ENCODE measurements around the gene MAP3K21.

MAP3K21 gene

DNA sequence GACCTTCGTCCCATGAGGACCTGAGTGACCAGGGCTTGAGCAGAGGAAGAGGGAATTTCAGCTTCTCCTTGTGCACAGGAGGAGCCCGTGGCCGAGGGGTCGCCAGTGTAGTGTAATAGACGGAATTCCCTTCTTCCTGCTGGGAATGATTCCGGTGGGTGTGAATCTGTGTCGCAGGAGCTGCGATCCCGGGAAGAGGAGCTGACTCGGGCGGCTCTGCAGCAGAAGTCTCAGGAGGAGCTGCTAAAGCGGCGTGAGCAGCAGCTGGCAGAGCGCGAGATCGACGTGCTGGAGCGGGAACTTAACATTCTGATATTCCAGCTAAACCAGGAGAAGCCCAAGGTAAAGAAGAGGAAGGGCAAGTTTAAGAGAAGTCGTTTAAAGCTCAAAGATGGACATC, 34.4 kb downstream of the MAP3K21 start:
- Mint-ChIP-seq H3K4me3 (no peak overlapping the region), H3K27me3 (peaks cover 7% of the 10 kb centered on the region), H3K36me3 (no peaks in the 10 kb centered on the region), H3K4me1 (ENCODE audit: low read depth) (peaks cover 2% of the 10 kb centered on the region), H3K9me3 (ENCODE audit: low read depth) (no peaks in the 10 kb centered on the region), H3K27ac (no peak overlapping the region)

DNA sequence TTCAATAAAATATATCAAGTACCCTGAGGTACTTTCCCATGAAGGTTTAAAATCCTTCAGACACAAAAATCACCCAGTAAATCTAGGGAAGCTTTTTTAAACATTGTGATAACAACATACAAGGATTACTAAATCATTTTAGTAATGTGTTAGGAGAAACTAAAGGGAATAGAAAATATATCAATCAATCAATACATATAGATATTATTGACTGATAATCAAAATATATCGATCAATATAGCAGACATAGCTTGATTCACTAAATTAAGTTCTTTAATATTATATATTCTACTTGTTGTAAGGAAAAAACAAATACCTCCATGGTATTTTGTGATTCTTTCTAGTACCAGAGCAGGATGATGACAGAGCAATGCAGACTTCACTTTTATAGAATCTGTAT, 35.2 kb downstream of the MAP3K21 start:
- Mint-ChIP-seq H3K4me1 (ENCODE audit: low read depth) (no peaks in the 10 kb centered on the region), H3K36me3 (no peaks in the 10 kb centered on the region), H3K4me3 (no peak overlapping the region), H3K9me3 (ENCODE audit: low read depth) (no peaks in the 10 kb centered on the region), H3K27ac (no peak overlapping the region), H3K27me3 (peaks cover 7% of the 10 kb centered on the region)

DNA sequence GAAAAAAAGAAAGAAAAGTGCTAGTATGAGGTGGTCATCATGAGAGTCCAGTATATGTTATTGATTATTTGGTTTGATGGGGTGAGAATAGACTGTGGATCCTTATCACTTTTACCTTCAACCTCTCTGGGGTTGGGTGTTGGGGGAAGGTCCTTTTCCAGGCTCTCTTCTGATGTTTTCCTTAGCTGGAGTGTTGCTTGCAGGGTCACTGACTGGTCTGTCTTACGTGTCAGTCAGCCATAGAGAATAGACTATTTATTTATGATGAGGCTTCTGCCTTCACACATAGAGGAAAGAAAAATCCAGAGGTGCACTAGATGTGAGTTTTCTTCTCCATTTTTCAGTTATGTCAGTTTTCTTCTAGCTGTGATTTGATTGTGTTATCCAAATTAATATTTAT, 36.5 kb downstream of the MAP3K21 start:
- Mint-ChIP-seq H3K36me3 (no peaks in the 10 kb centered on the region), H3K4me1 (ENCODE audit: low read depth) (no peaks in the 10 kb centered on the region), H3K4me3 (no peak overlapping the region), H3K27me3 (peaks cover 7% of the 10 kb centered on the region), H3K9me3 (ENCODE audit: low read depth) (no peaks in the 10 kb centered on the region), H3K27ac (no peak overlapping the region)

DNA sequence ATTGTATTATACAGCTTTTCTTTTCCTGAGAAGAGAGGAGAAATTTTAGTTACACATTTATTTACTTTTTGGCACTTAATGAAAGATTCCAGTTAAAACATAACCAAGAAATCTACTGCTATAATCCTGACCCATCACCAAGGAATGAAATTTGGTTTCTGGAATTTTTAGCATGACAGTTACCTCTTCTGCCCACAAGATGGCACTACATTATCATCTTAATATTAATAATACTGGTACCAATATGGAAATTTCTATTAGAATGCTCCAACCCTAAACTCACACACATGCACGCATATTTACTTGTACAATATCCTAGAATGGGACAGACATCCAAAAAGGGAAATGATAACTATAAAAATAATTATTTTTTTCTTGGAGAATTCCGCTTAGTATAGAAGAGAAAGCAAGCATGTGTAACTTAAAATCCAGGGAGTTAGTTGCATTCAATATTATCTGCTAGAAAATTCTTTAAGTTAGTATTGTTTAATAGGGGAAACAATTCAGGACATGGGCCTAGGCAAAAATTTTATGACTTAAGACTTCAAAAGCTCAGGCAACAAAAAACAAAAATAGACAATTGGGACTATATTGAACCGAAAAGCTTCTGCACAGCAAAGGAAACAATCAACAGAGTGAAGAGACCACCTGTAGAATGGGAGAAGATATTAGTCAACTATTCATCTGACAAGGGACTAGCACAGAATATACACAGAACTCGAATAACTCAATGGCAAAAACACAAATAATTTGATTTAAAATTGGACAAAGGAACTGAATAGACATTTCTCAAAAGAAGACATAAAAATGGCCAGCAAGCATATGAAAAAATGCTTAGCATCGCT, 37.4 kb downstream of the MAP3K21 start:
- peaks cover 7% of the 10 kb centered on the region for H3K27me3 Mint-ChIP-seq
- H3K36me3 Mint-ChIP-seq = no peaks in the 10 kb centered on the region
- no peaks in the 10 kb centered on the region for H3K9me3 Mint-ChIP-seq (ENCODE audit: low read depth)
- H3K4me3 Mint-ChIP-seq = no peak overlapping the region
- H3K27ac Mint-ChIP-seq = no peak overlapping the region
- no peaks in the 10 kb centered on the region for H3K4me1 Mint-ChIP-seq (ENCODE audit: low read depth)

DNA sequence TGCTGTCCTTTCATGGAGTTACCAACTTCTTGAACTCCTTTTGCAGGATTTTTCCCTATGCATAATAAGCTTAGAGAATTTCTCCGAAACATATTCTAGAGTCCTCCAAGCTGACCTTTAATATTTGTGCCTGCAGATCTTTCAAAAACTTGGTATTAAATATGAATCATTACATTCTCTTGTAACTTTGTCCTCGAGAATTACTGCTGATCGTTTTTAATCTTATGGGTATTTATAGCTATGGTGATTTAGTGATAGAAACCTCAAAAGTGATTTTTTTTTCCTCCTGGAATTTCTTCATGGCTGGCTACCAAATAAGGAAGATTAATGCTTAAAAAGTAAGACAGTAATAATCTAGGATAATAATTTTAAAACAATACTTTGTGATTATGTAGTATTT, 39.1 kb downstream of the MAP3K21 start:
- Mint-ChIP-seq H3K27me3 (peaks cover 7% of the 10 kb centered on the region), H3K4me1 (ENCODE audit: low read depth) (no peaks in the 10 kb centered on the region), H3K27ac (no peak overlapping the region), H3K36me3 (no peaks in the 10 kb centered on the region), H3K4me3 (no peak overlapping the region), H3K9me3 (ENCODE audit: low read depth) (no peaks in the 10 kb centered on the region)

DNA sequence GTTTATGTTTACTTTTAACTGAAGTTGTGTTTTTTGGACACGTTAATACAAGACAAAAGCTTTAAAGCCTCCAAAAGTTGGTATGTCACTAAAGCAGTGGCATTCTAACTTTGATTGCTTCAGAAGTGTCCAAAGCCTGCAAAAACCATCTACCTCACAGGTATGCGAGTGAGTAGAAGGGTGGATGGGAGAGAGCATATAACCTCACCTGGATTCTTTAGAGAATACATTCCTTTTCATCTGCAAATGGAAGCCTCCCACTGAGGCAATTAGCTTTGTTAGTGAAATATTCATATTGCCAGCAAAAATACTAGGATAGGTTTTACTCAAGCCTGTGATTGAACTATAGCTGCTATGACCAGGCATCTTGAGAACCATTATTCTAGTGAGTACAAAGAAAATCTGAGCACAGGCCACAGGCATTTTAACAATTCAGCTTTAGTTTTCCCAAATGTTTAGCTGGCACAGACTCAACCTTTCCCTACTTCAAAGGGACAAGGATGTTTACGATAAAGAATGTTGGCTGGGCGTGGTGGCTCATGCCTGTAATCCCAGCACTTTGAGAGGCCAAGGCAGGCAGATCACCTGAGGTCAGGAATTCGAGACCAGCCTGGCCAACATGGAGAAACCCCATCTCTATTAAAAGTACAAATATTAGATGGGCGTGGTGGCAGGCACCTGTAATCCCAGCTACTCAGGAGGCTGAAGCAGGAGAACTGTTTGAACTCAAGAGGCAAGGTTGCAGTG, 39.7 kb downstream of the MAP3K21 start:
- no peaks in the 10 kb centered on the region for H3K36me3 Mint-ChIP-seq
- no peaks in the 10 kb centered on the region for H3K9me3 Mint-ChIP-seq (ENCODE audit: low read depth)
- H3K4me1 Mint-ChIP-seq (ENCODE audit: low read depth) = no peaks in the 10 kb centered on the region

DNA sequence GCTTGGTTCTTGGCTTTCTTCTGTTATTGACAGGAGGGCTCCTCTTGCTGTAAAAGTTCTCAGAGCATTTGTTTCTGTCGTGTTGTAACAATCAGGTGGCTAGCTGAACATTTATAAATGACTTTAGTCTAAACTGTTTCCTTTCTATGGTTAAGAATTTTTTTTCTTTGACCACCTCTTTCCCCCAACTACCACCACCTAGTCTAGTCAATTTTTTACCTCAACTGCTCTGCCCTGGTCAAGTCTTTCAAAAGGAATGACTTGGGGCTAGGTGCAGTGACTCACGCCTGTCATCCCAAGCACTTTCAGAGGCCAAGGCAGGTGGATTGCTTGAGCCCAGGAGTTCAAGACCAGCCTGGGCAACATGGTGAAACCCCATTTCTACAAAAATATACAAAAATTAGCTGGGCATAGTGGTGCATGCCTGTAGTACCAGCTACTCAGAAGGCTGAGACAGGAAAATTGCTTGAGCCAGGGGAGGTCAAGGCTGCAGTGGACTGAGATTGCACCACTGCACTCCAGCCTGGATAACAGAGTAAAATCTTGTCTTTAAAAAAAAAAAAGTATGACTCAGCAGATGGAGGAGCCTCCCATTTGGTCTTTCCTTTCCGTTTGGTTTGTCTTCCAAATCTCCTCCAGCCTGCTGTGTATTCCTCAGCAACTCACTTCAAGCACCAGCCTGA, 40.7 kb downstream of the MAP3K21 start:
- no peak overlapping the region for H3K4me3 Mint-ChIP-seq
- no peaks in the 10 kb centered on the region for H3K9me3 Mint-ChIP-seq (ENCODE audit: low read depth)

More for the DNA sequence above, 39.7 kb downstream of the MAP3K21 start:
- no peak overlapping the region for H3K27ac Mint-ChIP-seq
- no peak overlapping the region for H3K4me3 Mint-ChIP-seq
- peaks cover 7% of the 10 kb centered on the region for H3K27me3 Mint-ChIP-seq

DNA sequence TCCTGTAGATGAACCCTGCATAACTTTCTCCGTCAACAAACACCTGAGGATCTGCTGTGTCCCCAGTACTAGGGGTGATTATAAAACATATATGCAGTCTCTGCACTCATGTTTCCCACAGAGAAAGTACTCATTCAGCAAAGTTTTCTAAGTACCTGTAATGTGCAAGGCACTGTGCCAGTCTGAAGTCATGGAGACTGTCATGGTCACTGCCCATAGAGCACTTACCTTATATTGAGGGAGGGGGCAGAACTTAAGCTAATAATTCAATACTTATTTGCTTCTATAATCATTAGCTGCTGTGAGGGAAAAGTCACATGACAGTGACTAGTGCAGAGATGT, 41.2 kb downstream of the MAP3K21 start:
- Mint-ChIP-seq H3K4me3 (no peak overlapping the region), H3K9me3 (ENCODE audit: low read depth) (no peaks in the 10 kb centered on the region), H3K27ac (no peak overlapping the region), H3K36me3 (no peaks in the 10 kb centered on the region), H3K4me1 (ENCODE audit: low read depth) (no peaks in the 10 kb centered on the region), H3K27me3 (peaks cover 7% of the 10 kb centered on the region)

More for the DNA sequence above, 40.7 kb downstream of the MAP3K21 start:
- Mint-ChIP-seq H3K4me1 (ENCODE audit: low read depth) (no peaks in the 10 kb centered on the region), H3K27ac (no peak overlapping the region), H3K27me3 (peaks cover 7% of the 10 kb centered on the region), H3K36me3 (no peaks in the 10 kb centered on the region)

DNA sequence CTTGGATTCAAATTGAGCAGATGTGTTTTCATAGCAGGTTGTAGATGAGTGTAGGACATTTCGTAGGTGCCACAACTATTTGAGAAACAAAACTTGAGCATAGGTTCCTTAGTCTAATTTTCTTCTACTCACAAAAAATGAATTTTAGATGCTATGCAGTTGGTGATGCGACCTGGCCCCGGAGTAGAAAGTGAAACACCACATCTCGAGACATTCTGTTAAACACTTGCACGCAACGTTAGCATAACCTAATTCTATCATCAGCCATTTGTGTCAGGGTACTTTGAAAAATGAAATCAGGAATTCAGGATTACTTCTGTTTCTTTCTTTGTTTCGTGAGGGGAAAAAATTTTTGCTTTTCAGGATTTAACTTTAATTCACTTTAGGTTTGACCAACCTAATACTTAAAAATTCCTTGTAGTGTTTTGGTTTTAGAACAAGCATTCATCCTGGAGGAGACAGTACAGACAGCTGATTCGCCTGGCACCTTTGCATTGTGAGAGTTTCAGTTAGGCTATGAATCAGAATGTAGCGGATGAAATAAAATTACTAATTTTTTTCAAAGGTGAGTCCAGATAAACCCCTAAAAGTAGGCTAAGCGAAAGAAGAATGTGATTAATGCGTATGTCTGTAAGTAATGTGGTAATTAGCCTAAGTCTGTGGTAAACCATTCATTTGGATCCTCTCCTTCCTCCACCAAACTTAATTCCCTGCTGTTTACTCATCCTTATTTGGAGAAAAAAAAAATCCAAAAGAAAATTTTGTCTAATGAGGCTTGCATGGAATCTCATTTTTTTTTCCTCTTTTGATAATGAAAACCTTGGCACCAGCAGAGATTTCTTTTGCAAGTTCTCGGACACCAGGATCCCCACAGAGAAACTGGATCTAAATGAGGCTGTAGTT, 44.9 kb downstream of the MAP3K21 start:
- H3K4me3 Mint-ChIP-seq = no peak overlapping the region
- H3K4me1 Mint-ChIP-seq (ENCODE audit: low read depth) = no peaks in the 10 kb centered on the region
- no peaks in the 10 kb centered on the region for H3K27me3 Mint-ChIP-seq
- H3K27ac Mint-ChIP-seq = no peak overlapping the region
- H3K9me3 Mint-ChIP-seq (ENCODE audit: low read depth) = no peaks in the 10 kb centered on the region
- H3K36me3 Mint-ChIP-seq = no peaks in the 10 kb centered on the region

DNA sequence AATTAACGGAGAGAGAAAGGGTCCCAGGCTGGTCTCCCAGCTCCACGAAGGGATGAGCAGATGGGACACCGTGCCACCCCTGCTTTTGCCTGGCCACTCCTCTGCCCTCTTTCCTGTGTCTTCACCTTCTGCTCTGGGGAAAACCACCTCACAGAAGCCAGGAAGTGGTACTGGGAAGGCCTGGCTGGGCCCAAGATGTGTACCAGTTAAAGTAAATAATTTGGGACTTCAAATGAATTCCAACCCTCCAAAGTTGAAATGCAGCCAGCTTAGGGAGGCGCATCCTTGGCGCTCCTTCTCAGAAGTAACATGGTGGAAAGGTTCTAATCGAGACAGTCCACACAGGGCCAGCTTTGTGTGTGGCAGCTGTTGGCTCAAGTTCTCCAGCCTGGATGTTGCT, 45.7 kb downstream of the MAP3K21 start:
- Mint-ChIP-seq H3K4me3 (no peak overlapping the region), H3K36me3 (no peaks in the 10 kb centered on the region), H3K27ac (no peak overlapping the region), H3K9me3 (ENCODE audit: low read depth) (no peaks in the 10 kb centered on the region), H3K4me1 (ENCODE audit: low read depth) (no peaks in the 10 kb centered on the region), H3K27me3 (no peaks in the 10 kb centered on the region)

DNA sequence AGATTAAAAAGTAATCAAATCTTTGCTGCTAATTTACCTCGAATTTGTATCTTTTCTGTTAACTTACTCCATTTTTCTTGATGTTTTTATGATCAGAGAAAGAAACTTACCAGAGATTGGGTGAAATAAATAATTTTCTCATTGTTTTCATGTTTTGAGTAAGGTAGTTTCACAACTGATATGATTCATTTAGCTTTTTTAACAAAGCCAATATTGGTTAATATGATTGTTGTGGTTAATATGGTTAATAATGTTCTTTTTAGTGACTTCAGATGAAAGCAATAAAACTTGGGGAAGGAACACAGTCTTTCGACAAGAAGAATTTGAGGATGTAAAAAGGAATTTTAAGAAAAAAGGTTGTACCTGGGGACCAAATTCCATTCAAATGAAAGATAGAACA, 48.1 kb downstream of the MAP3K21 start:
- no peak overlapping the region for H3K27ac Mint-ChIP-seq
- H3K27me3 Mint-ChIP-seq = no peaks in the 10 kb centered on the region
- H3K36me3 Mint-ChIP-seq = no peaks in the 10 kb centered on the region
- H3K4me3 Mint-ChIP-seq = no peak overlapping the region
- H3K4me1 Mint-ChIP-seq (ENCODE audit: low read depth) = no peaks in the 10 kb centered on the region
- H3K9me3 Mint-ChIP-seq (ENCODE audit: low read depth) = no peaks in the 10 kb centered on the region

DNA sequence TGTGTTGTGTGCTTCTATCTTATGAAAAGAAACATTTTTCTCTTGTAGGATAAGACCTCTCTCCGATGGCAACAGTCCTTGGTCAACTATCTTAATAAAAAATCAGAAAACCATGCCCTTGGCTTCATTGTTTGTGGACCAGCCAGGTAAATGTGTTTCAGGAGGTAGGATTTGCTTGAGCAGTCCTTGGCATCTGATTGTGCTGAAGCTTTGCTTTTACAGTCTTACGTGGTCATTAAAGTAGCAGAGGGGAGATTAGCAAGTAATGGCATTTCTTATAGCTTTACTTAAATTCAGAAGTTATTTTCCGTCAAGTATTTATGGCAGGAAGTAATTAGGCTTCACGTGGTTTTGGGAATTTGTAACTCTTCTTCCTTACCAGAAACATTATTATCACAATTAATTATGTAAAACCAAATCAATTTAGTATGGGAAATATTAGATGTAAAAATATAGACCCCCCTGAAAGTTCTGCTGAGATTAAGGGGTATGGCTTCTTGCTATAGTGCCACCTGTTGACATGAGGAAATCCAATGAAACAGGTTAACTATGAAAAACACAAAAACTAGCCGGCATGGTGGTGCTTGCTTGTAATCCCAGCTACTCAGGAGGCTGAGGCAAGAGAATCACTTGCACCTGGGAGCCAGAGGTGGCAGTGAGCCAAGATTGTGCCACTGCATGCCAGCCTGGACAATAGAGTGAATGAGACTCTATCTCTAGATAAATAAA, 49.0 kb downstream of the MAP3K21 start:
- no peaks in the 10 kb centered on the region for H3K27me3 Mint-ChIP-seq
- H3K36me3 Mint-ChIP-seq = no peaks in the 10 kb centered on the region
- H3K4me1 Mint-ChIP-seq (ENCODE audit: low read depth) = no peaks in the 10 kb centered on the region
- no peak overlapping the region for H3K4me3 Mint-ChIP-seq
- H3K9me3 Mint-ChIP-seq (ENCODE audit: low read depth) = no peaks in the 10 kb centered on the region
- H3K27ac Mint-ChIP-seq = no peak overlapping the region

DNA sequence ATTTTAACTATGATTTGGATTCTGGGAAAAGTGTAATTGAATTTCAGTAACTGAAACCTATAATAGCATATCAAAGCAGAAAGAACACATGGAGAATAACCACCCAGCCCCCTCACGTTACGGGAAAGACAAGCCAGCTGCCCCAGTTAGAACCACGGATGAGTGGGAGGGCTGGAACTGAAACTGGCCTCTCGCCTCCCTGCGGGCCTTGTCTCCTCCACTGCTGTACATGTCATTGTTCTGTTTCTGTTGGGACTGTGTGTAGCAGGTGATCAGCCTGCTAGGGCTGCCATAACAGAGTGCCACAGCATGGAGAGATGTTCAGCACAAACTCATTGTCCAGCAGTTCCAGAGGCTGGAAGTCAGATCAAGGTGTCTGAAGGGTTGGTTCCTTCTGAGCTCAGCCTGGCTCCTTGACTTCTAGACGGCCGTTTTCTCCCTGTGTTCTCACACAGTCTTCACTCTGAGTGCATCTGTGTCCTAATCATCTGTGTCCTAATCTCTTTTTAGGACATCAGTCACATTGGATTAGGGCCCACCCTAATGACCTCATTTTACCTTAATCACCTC, 52.4 kb downstream of the MAP3K21 start:
- Mint-ChIP-seq H3K27ac (no peak overlapping the region), H3K27me3 (no peaks in the 10 kb centered on the region), H3K36me3 (no peaks in the 10 kb centered on the region), H3K4me1 (ENCODE audit: low read depth) (no peaks in the 10 kb centered on the region), H3K9me3 (ENCODE audit: low read depth) (no peaks in the 10 kb centered on the region), H3K4me3 (no peak overlapping the region)

DNA sequence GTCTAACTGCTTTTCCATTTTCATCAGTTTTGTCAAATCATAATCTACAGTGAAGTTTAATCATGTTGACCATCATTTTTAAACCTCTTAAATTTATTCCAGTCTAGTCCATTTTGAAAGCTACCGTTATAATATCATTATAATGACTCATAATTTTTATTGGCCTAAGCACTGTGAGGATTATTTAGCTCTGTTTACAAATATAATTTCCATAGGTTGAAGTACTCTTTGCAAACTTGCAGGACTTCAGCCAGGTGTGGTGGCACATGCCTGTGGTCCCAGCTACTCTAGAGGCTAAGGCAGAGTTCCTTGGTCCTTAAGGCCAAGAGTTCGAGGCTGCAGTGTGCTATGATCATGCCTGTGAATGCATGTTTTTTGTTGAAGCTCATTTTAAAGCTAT, 54.3 kb downstream of the MAP3K21 start:
- H3K27ac Mint-ChIP-seq = no peak overlapping the region

More for the DNA sequence above, 54.3 kb downstream of the MAP3K21 start:
- no peaks in the 10 kb centered on the region for H3K36me3 Mint-ChIP-seq
- no peaks in the 10 kb centered on the region for H3K27me3 Mint-ChIP-seq
- no peak overlapping the region for H3K4me3 Mint-ChIP-seq
- H3K4me1 Mint-ChIP-seq (ENCODE audit: low read depth) = no peaks in the 10 kb centered on the region
- H3K9me3 Mint-ChIP-seq (ENCODE audit: low read depth) = no peaks in the 10 kb centered on the region

All from activated naive CD8-positive, alpha-beta T cell (primary cell).